ENCODE data around the gene HOXC11.
A peak's percentile ranks its signal among the peaks of the same experiment; 100 is the strongest.

DNA sequence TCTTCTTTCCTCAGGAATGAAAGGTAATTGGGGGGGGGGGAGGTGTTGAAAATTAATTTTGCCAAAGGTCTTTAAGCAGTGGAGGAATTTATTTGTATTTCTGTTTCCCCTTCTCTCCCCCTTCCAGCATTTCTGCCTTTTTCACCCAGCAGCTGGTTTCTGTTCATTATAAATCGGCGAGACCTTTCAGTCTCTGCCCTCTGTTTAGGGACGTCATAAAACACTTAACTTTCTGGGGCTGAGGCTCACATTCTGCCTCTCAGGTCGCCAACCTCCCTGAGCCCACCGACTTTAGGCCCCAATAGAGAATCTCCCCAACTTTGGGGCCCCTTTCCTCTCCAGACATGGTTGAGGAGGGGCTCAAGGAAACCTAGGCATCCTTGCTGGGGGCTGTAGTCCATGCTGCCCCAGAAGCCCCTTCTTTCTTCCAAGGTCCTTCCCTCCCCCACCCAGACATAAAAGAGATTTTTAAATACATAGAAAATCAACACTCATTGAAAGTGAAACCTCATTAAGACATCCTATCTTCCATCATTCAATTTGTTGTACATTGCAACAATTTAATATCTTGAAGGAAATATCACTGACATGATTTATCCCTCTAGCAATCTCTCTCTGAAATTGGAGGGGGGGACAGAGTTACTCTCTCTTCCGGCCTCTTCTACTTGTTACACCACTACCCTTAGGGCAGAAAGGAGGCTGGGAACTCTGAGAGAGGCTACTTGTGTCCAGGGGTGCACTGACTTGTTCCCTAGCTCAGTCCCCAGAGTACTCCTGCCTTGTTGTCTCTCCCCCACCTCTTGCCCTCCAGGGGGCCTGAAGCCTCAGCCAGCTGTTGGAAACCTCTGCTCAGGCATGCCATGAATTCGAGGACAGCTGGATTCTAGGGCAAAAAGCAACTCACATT is 52.8 kb downstream of the HOXC11 start:
- TF ChIP-seq, protein P1, sequence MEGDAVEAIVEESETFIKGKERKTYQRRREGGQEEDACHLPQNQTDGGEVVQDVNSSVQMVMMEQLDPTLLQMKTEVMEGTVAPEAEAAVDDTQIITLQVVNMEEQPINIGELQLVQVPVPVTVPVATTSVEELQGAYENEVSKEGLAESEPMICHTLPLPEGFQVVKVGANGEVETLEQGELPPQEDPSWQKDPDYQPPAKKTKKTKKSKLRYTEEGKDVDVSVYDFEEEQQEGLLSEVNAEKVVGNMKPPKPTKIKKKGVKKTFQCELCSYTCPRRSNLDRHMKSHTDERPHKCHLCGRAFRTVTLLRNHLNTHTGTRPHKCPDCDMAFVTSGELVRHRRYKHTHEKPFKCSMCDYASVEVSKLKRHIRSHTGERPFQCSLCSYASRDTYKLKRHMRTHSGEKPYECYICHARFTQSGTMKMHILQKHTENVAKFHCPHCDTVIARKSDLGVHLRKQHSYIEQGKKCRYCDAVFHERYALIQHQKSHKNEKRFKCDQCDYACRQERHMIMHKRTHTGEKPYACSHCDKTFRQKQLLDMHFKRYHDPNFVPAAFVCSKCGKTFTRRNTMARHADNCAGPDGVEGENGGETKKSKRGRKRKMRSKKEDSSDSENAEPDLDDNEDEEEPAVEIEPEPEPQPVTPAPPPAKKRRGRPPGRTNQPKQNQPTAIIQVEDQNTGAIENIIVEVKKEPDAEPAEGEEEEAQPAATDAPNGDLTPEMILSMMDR (conservative IDR thresholded peaks at IDR 0.05; ENCODE audit: low read depth in 2 of 2), result no peak
- TF ChIP-seq EZH2 (IDR thresholded peaks at IDR 0.05; ENCODE audit: low read depth, unreplicated experiment) (peak; percentile 75), CREB1 (CRISPR knock-in tag; IDR thresholded peaks at IDR 0.05; ENCODE audit: low read depth) (no peak), ZNF114 (CRISPR knock-in tag; IDR thresholded peaks at IDR 0.05) (no peak), EZH2phosphoT487 (IDR thresholded peaks at IDR 0.05; ENCODE audit: unreplicated experiment) (no peak), POLR2AphosphoS5 (IDR thresholded peaks at IDR 0.05; ENCODE audit: low read depth) (no peak)

All from GM23338 (cell line).